ENCODE data around the gene SMOC2.

Gene SMOC2

GRCh38 chr6:168415098-168415992 lies 25.6 kb upstream of the SMOC2 start:
- Histone ChIP-seq H2AFZ (ENCODE audit: low read depth, low read length) (no peak overlapping the region), H3K9me3 (ENCODE audit: insufficient read depth, low read length) (no peaks in the 10 kb centered on the region), H3K9ac (ENCODE audit: low read length) (no peak overlapping the region), H4K20me1 (ENCODE audit: insufficient read depth, low read length) (no peaks in the 10 kb centered on the region), H3K4me3 (ENCODE audit: low read length) (no peak overlapping the region), H3K27ac (ENCODE audit: low read length) (no peak overlapping the region), H3K27me3 (ENCODE audit: low read depth, low read length) (no peaks in the 10 kb centered on the region), H3K4me1 (ENCODE audit: low read length) (no peaks in the 10 kb centered on the region), H3K4me2 (ENCODE audit: low read length) (no peak overlapping the region), H3K36me3 (replicated peaks; ENCODE audit: low read depth, low read length) (no peaks in the 10 kb centered on the region), H3K79me2 (ENCODE audit: low read length) (no peaks in the 10 kb centered on the region)
- TF ChIP-seq EZH2phosphoT487 (IDR thresholded peaks at IDR 0.05; ENCODE audit: low read depth) = no peak
- no peak for TF ChIP-seq CTCF (IDR thresholded peaks at IDR 0.05; ENCODE audit: low read depth, low read length)

GRCh38 chr6:168415993-168416530 lies 24.9 kb upstream of the SMOC2 start:
- H4K20me1 ChIP-seq (ENCODE audit: insufficient read depth, low read length) = no peaks in the 10 kb centered on the region

GRCh38 chr6:168416531-168416930 lies 24.5 kb upstream of the SMOC2 start:
- Histone ChIP-seq H3K36me3 (replicated peaks; ENCODE audit: low read depth, low read length) (no peaks in the 10 kb centered on the region), H2AFZ (ENCODE audit: low read depth, low read length) (no peak overlapping the region), H3K27ac (ENCODE audit: low read length) (no peak overlapping the region), H3K4me1 (ENCODE audit: low read length) (no peaks in the 10 kb centered on the region), H3K9ac (ENCODE audit: low read length) (no peak overlapping the region), H3K27me3 (ENCODE audit: low read depth, low read length) (no peaks in the 10 kb centered on the region), H3K9me3 (ENCODE audit: insufficient read depth, low read length) (no peaks in the 10 kb centered on the region), H3K79me2 (ENCODE audit: low read length) (no peaks in the 10 kb centered on the region), H4K20me1 (ENCODE audit: insufficient read depth, low read length) (no peaks in the 10 kb centered on the region), H3K4me3 (ENCODE audit: low read length) (no peak overlapping the region), H3K4me2 (ENCODE audit: low read length) (no peak overlapping the region)
- TF ChIP-seq CTCF (IDR thresholded peaks at IDR 0.05; ENCODE audit: low read depth, low read length) (no peak), EZH2phosphoT487 (IDR thresholded peaks at IDR 0.05; ENCODE audit: low read depth) (no peak)

More at GRCh38 chr6:168415993-168416530, 24.9 kb upstream of the SMOC2 start:
- H2AFZ ChIP-seq (ENCODE audit: low read depth, low read length) = no peak overlapping the region
- no peak overlapping the region for H3K4me3 ChIP-seq (ENCODE audit: low read length)
- no peaks in the 10 kb centered on the region for H3K4me1 ChIP-seq (ENCODE audit: low read length)
- TF ChIP-seq CTCF (IDR thresholded peaks at IDR 0.05; ENCODE audit: low read depth, low read length) (no peak), EZH2phosphoT487 (IDR thresholded peaks at IDR 0.05; ENCODE audit: low read depth) (no peak)
- no peaks in the 10 kb centered on the region for H3K27me3 ChIP-seq (ENCODE audit: low read depth, low read length)
- no peaks in the 10 kb centered on the region for H3K36me3 ChIP-seq (replicated peaks; ENCODE audit: low read depth, low read length)
- H3K79me2 ChIP-seq (ENCODE audit: low read length) = no peaks in the 10 kb centered on the region
- H3K4me2 ChIP-seq (ENCODE audit: low read length) = no peak overlapping the region
- H3K9me3 ChIP-seq (ENCODE audit: insufficient read depth, low read length) = no peaks in the 10 kb centered on the region
- no peak overlapping the region for H3K9ac ChIP-seq (ENCODE audit: low read length)
- no peak overlapping the region for H3K27ac ChIP-seq (ENCODE audit: low read length)

GRCh38 chr6:168417191-168417590 lies 23.8 kb upstream of the SMOC2 start:
- Histone ChIP-seq H4K20me1 (ENCODE audit: insufficient read depth, low read length) (no peaks in the 10 kb centered on the region), H3K27ac (ENCODE audit: low read length) (no peak overlapping the region), H3K9me3 (ENCODE audit: insufficient read depth, low read length) (no peaks in the 10 kb centered on the region), H3K27me3 (ENCODE audit: low read depth, low read length) (no peaks in the 10 kb centered on the region), H3K9ac (ENCODE audit: low read length) (no peak overlapping the region), H3K4me3 (ENCODE audit: low read length) (no peak overlapping the region), H3K36me3 (replicated peaks; ENCODE audit: low read depth, low read length) (no peaks in the 10 kb centered on the region), H2AFZ (ENCODE audit: low read depth, low read length) (no peak overlapping the region), H3K4me1 (ENCODE audit: low read length) (no peaks in the 10 kb centered on the region), H3K4me2 (ENCODE audit: low read length) (no peak overlapping the region), H3K79me2 (ENCODE audit: low read length) (no peaks in the 10 kb centered on the region)
- TF ChIP-seq EZH2phosphoT487 (IDR thresholded peaks at IDR 0.05; ENCODE audit: low read depth) = no peak
- TF ChIP-seq CTCF (IDR thresholded peaks at IDR 0.05; ENCODE audit: low read depth, low read length) = no peak

Data from OCI-LY3 (cell line).